Thyroid gland (tissue), 4 donors: ENCODE results near the gene ATRN.

ENCODE experiments used
- POLR2A ChIP-seq, 2 donors: fragments of 450-650 bp; IDR thresholded peaks; one replicate each; pipeline ENCODE4 v1.6.1; 2017; ENCODE audit warnings: antibody characterized with exemption in 2 of 2, mild to moderate bottlenecking in 2 of 2, moderate library complexity in 1 of 2
- TF ChIP-seq, protein P1 (sequence below), 6 experiments: fragments of 200-600 bp in 3 of 6; fragments of 450-650 bp in 3 of 6; sonication (generic) in 3 of 6; IDR thresholded peaks; one replicate each; pipeline ENCODE4 v1.5.1; 2016 to 2019; ENCODE audit warnings: antibody characterized with exemption in 6 of 6, mild to moderate bottlenecking in 2 of 6, inconsistent platforms in 1 of 6, moderate library complexity in 1 of 6

DNA sequence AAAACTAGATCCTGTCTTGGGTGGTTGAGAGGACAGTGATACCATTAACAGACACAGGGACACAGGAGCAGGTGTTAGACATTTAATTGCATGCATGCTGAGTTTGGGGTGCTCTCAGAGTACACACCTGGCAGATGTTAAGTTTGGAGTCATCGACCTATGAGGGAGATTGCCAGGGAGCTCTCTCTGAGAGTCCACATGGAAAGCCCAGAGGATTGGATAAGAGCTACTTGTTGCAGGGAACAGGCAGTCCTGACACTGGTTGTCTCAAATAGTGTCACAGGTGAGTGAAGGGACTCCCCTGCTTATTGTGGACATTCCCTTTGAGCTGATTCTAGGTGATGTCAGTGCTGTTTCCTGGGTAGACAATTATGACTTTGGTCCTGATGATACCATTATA, 3.1 kb downstream of the ATRN start:
- TF ChIP-seq, protein P1, sequence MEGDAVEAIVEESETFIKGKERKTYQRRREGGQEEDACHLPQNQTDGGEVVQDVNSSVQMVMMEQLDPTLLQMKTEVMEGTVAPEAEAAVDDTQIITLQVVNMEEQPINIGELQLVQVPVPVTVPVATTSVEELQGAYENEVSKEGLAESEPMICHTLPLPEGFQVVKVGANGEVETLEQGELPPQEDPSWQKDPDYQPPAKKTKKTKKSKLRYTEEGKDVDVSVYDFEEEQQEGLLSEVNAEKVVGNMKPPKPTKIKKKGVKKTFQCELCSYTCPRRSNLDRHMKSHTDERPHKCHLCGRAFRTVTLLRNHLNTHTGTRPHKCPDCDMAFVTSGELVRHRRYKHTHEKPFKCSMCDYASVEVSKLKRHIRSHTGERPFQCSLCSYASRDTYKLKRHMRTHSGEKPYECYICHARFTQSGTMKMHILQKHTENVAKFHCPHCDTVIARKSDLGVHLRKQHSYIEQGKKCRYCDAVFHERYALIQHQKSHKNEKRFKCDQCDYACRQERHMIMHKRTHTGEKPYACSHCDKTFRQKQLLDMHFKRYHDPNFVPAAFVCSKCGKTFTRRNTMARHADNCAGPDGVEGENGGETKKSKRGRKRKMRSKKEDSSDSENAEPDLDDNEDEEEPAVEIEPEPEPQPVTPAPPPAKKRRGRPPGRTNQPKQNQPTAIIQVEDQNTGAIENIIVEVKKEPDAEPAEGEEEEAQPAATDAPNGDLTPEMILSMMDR (IDR thresholded peaks at IDR 0.05) = no peak
- no peak for TF ChIP-seq POLR2A (IDR thresholded peaks at IDR 0.05)
